Hepatocyte (in vitro differentiated cells): ENCODE data around the gene MEGF11. TPM values are rescaled to one million over a fixed set of nuclear protein-coding genes. Genes with fewer than 3 reads are reported as not detected.

Experiments used
- DNase-seq: peaks from one replicate; pipeline ENCODE4 v3.0.0-alpha.2; 2016; ENCODE audit warnings: low spot score
- H2AFZ ChIP-seq: fragments of 200-600 bp; sonication (generic); 2 replicates; pipeline ENCODE4 v1.6.0; 2016; ENCODE audit warnings: antibody characterized with exemption, mild to moderate bottlenecking
- H3K27ac ChIP-seq: fragments of 200-600 bp; sonication (generic); 2 replicates; pipeline ENCODE4 v1.5.1; 2016; ENCODE audit warnings: mild to moderate bottlenecking
- H3K27me3 ChIP-seq: fragments of 200-600 bp; sonication (generic); 2 replicates; pipeline ENCODE4 v1.6.1; 2016
- H3K36me3 ChIP-seq: fragments of 200-600 bp; sonication (generic); replicated peaks from 2 replicates; pipeline ENCODE4 v1.5.1; 2016; ENCODE audit warnings: low read depth; ENCODE audit not compliant: insufficient read depth
- H3K4me1 ChIP-seq: fragments of 200-600 bp; sonication (generic); 2 replicates; pipeline ENCODE4 v1.5.1; 2016; ENCODE audit warnings: mild to moderate bottlenecking, moderate library complexity; ENCODE audit not compliant: insufficient read depth
- H3K4me2 ChIP-seq: fragments of 200-600 bp; sonication (generic); 2 replicates; pipeline ENCODE4 v1.6.0; 2016
- H3K4me3 ChIP-seq: fragments of 200-600 bp; sonication (generic); 2 replicates; pipeline ENCODE4 v1.5.1; 2016; ENCODE audit warnings: mild to moderate bottlenecking
- H3K79me2 ChIP-seq: fragments of 200-600 bp; sonication (generic); 2 replicates; pipeline ENCODE4 v1.6.0; 2017; ENCODE audit warnings: mild to moderate bottlenecking
- H3K9me2 ChIP-seq: fragments of 200-600 bp; sonication (generic); replicated peaks from 2 replicates; pipeline ENCODE4 v1.6.0; 2017; ENCODE audit warnings: mild to moderate bottlenecking; ENCODE audit not compliant: insufficient read depth
- H3K9me3 ChIP-seq: fragments of 200-600 bp; sonication (generic); 2 replicates; pipeline ENCODE4 v1.5.1; 2016; ENCODE audit warnings: low read depth, mild to moderate bottlenecking
- H4K20me1 ChIP-seq: fragments of 200-600 bp; sonication (generic); 2 replicates; pipeline ENCODE4 v1.6.0; 2016; ENCODE audit warnings: mild to moderate bottlenecking; ENCODE audit not compliant: insufficient read depth, poor library complexity, severe bottlenecking
- EZH2 ChIP-seq: fragments of 200-600 bp; sonication (generic); IDR thresholded peaks from 2 replicates; pipeline ENCODE4 v1.6.1; 2016; ENCODE audit warnings: antibody characterized with exemption, mild to moderate bottlenecking, borderline replicate concordance
- EZH2phosphoT487 ChIP-seq: fragments of 200-600 bp; sonication (generic); IDR thresholded peaks from one replicate; pipeline ENCODE4 v1.6.1; 2018; ENCODE audit warnings: antibody characterized with exemption, mild to moderate bottlenecking, low read depth, moderate library complexity; ENCODE audit not compliant: unreplicated experiment, severe bottlenecking
- WGBS: methylation state at CpG from one replicate; pipeline ENCODE4 v1.1.6; 2016; ENCODE audit warnings: low lambda C conversion rate; ENCODE audit errors: missing lambda C conversion rate; 5-methylcytosine and 5-hydroxymethylcytosine counted together
- polyA plus RNA-seq: library from polyadenylated mRNA; unstranded; fragments of >200 nt; fragmentation: Nextera tagmentation; extraction: Ambion mirVana; gene quantifications from 2 replicates; pipeline ENCODE4 v1.2.1, GENCODE V29; 2016
- total RNA-seq: library from RNA; depleted of rRNA; stranded (reverse); fragments of >200 nt; gene quantifications from 2 replicates; pipeline ENCODE4 v1.2.3, GENCODE V29; 2014
- TF ChIP-seq, protein P1 (sequence below): fragments of 200-600 bp; sonication (generic); IDR thresholded peaks from 2 replicates; pipeline ENCODE4 v1.5.1; 2016; ENCODE audit warnings: antibody characterized with exemption, mild to moderate bottlenecking; ENCODE audit not compliant: poor library complexity

The MEGF11 gene
- total and polyA plus RNA-seq, 2 experiments from 2014 or later = 0.07 to 0.25 TPM

- Histone ChIP-seq H4K20me1 (no peaks in the 10 kb centered on the region), H3K4me3 (no peak overlapping the region), H2AFZ (no peak overlapping the region), H3K36me3 (no peaks in the 10 kb centered on the region), H3K27me3 (peaks cover 18% of the 10 kb centered on the region), H3K4me1 (no peaks in the 10 kb centered on the region), H3K9me2 (no peaks in the 10 kb centered on the region), H3K4me2 (no peak overlapping the region), H3K27ac (no peak overlapping the region), H3K79me2 (no peaks in the 10 kb centered on the region), H3K9me3 (no peaks in the 10 kb centered on the region)
- TF ChIP-seq EZH2phosphoT487 (no peak), EZH2 (no peak)
- TF ChIP-seq, protein P1, sequence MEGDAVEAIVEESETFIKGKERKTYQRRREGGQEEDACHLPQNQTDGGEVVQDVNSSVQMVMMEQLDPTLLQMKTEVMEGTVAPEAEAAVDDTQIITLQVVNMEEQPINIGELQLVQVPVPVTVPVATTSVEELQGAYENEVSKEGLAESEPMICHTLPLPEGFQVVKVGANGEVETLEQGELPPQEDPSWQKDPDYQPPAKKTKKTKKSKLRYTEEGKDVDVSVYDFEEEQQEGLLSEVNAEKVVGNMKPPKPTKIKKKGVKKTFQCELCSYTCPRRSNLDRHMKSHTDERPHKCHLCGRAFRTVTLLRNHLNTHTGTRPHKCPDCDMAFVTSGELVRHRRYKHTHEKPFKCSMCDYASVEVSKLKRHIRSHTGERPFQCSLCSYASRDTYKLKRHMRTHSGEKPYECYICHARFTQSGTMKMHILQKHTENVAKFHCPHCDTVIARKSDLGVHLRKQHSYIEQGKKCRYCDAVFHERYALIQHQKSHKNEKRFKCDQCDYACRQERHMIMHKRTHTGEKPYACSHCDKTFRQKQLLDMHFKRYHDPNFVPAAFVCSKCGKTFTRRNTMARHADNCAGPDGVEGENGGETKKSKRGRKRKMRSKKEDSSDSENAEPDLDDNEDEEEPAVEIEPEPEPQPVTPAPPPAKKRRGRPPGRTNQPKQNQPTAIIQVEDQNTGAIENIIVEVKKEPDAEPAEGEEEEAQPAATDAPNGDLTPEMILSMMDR = no peak
- DNase-seq = no peak
- WGBS = 96% methylated on average over 1 of the region's 1 CpG
Measured at GRCh38 chr15:66112388-66112787, 141.2 kb downstream of the MEGF11 start.

GRCh38 chr15:66111363-66111762 is 142.2 kb downstream of the MEGF11 start:
- H3K27ac ChIP-seq = no peak overlapping the region
- H4K20me1 ChIP-seq = no peaks in the 10 kb centered on the region
- H3K4me3 ChIP-seq = no peak overlapping the region
- H3K9me3 ChIP-seq = no peaks in the 10 kb centered on the region
- H2AFZ ChIP-seq = no peak overlapping the region
- H3K4me1 ChIP-seq = no peaks in the 10 kb centered on the region
- no peaks in the 10 kb centered on the region for H3K36me3 ChIP-seq
- peaks cover 15% of the 10 kb centered on the region for H3K27me3 ChIP-seq
- WGBS = 88% methylated on average over 3 of the region's 3 CpGs
- no peaks in the 10 kb centered on the region for H3K79me2 ChIP-seq
- DNase-seq = no peak
- no peak overlapping the region for H3K4me2 ChIP-seq
- TF ChIP-seq, protein P1 = no peak
- no peak for TF ChIP-seq EZH2phosphoT487
- TF ChIP-seq EZH2 = no peak
- no peaks in the 10 kb centered on the region for H3K9me2 ChIP-seq

- Histone ChIP-seq H3K27me3 (peaks cover 15% of the 10 kb centered on the region), H3K9me2 (no peaks in the 10 kb centered on the region), H3K79me2 (no peaks in the 10 kb centered on the region), H2AFZ (no peak overlapping the region), H3K9me3 (no peaks in the 10 kb centered on the region), H3K4me1 (no peaks in the 10 kb centered on the region), H3K36me3 (no peaks in the 10 kb centered on the region), H3K27ac (no peak overlapping the region), H4K20me1 (no peaks in the 10 kb centered on the region), H3K4me3 (no peak overlapping the region), H3K4me2 (no peak overlapping the region)
- no peak for DNase-seq
- 90% methylated on average over 4 of the region's 4 CpGs for WGBS
- TF ChIP-seq, protein P1 = no peak
- TF ChIP-seq EZH2 = no peak
- TF ChIP-seq EZH2phosphoT487 = no peak
Measured at GRCh38 chr15:66110864-66111263, 142.7 kb downstream of the MEGF11 start.

GRCh38 chr15:66109826-66110225 is 143.7 kb downstream of the MEGF11 start:
- no peak for DNase-seq
- H2AFZ ChIP-seq = no peak overlapping the region
- no peaks in the 10 kb centered on the region for H3K4me1 ChIP-seq
- H3K9me2 ChIP-seq = no peaks in the 10 kb centered on the region
- H3K9me3 ChIP-seq = no peaks in the 10 kb centered on the region
- peaks cover 15% of the 10 kb centered on the region for H3K27me3 ChIP-seq
- no peaks in the 10 kb centered on the region for H3K36me3 ChIP-seq
- H3K27ac ChIP-seq = no peak overlapping the region
- no peaks in the 10 kb centered on the region for H3K79me2 ChIP-seq
- no peak overlapping the region for H3K4me3 ChIP-seq
- H4K20me1 ChIP-seq = no peaks in the 10 kb centered on the region
- no peak overlapping the region for H3K4me2 ChIP-seq
- WGBS = 82% methylated on average over 5 of the region's 5 CpGs
- TF ChIP-seq EZH2phosphoT487 (no peak), EZH2 (no peak)
- TF ChIP-seq, protein P1 = no peak
